HG03108 (cell line): ENCODE results near the gene MOCOS.
"Not testable (repeated sequence)": the region's sequence is repeated elsewhere in the genome, so short reads cannot be mapped to it uniquely, and the experiment has no call there.

Experiments used
- ATAC-seq: cut with Tn5 transposase; IDR thresholded peaks from one replicate; pipeline ENCODE4 v1.9.1; 2021; ENCODE audit warnings: moderate library complexity; ENCODE audit not compliant: unreplicated experiment

MOCOS gene

DNA sequence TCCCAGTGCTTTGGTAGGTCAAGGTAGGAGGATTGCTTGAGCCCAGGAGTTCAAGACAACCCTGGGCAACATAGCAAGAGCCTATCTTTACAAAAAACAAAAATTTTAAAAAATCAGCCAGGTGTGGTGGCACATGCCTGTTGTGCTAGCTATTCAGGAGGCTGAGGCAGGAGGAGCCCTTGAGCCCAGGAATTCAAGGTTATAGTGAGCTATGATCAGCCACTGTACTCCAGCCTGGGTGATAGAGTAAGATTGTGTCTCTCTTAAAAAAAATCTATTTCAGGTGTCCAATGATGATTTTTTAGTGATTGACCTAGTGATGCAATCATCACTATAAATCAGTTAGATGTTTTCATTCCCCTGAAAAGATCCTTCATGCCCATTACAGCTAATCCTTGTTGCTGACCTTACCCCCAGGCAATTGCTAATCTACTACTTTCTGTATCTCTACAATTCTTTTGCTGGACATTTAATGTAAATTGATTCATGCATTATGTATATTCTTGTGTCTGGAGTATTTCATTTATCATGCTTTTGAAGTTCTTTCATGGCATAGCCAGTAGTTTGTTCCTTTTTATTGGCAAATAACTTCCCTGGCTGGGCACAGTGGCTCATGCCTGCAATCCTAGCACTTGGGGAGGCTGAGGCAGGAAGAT, 10.3 kb downstream of the MOCOS start:
- ATAC-seq = no peak

- no peak for ATAC-seq
Measured at GRCh38 chr18:36199691-36200295, 12.5 kb downstream of the MOCOS start.

- ATAC-seq = no peak
Measured at GRCh38 chr18:36200354-36200771, 13.1 kb downstream of the MOCOS start.

DNA sequence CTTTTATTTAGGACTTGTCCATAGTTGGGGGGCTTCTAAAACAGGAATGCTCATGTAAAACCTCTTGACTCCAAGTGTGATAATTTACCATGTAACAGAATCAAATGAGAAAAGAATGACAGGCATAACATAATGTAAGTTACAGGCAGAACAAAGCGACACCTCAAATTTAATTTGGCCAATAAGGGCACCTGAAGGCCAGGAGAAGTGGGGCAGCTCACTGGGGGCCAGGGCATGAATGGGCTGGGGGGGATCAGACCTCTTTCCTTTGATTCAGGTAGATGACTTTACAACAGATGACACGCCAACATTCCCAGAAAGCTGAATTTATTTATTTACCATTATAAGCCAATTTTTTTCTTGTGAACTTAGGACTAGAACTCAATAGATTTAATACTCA, 14.5 kb downstream of the MOCOS start:
- no peak for ATAC-seq

DNA sequence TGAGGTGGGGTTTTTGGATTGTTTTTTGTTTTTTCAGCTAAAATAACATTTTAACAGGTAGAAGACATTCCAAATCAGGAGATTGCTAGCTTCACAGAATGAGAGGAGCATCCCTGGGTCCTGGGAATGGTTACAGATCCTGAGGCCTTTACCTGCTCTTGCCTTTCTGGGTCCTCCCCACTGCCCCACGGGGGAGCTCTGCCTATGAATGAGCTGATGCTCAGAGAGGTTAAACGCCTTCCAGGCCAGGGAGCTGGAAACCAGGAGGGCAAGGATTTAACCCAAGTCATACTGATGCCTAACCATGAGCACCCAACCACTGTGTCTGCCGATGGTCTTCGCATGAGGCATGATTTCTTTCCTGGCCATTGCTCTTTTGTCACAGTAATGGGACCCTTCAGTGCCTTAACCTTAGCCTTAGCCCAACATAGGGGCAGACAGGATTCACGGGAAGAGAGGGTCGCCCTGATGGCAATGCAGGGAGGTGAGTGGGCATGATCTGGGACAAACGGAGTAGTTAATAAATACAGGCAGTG, 16.1 kb downstream of the MOCOS start:
- no peak for ATAC-seq

- ATAC-seq = no peak
Measured at GRCh38 chr18:36205166-36205565, 17.9 kb downstream of the MOCOS start.

DNA sequence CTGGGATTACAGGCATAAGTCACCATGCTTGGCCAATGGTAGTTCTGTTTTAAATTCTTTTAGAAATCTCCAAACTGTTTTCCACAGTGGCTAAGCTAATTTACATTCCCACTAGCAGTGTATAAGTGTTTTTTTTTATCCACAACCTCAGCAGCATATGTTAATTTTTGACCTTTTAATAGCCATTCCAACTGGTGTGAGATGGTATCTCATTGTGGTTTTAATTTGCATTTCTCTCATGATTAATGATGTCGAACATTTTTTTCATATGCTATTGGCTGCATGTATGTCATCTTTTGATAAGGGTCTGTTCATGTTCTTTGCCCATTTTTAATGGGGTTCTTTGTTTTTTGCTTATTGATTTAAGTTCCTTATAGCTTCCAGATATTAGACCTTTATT, 20.0 kb downstream of the MOCOS start:
- no peak for ATAC-seq

DNA sequence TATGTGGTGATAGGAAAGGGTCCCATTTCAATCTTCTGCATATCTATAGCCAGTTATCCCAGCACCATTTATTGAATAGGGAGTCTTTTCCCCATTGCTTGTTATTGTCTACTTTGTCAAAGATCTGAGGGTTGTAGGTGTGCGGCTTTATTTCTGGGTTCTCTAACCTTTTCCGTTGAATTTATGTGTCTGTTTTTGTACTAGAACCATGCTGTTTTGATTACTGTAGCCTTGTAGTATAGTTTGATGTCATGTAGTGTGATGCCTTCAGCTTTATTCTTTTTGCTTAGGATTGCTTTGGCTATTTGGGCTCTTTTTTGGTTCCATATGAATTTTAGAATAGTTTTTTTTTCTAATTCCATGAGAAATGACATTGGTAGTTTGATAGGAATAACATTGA, 20.7 kb downstream of the MOCOS start:
- ATAC-seq = not testable (repeated sequence)

DNA sequence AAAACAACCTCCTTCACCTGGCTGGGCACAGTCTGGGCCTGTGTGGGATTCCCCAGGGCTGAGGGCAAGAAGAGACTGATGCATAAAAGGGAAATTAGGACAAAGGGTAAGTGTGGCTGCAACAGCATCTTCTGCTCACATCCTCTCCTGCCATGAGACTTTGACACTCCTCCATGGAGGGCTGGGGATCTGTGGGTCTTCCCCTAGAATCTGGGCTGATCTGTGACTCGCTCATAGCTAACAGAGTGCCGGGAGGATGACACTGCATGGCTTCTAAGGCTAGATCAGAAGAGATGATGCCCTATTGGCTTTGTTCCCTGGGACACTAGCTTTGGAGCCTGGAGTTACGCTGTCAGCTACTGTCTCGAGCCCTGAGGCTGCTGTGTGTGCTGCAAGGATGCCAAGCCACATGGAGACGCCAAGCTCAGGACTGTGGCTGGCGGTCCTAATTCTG, 24.3 kb downstream of the MOCOS start:
- no peak for ATAC-seq

- ATAC-seq = no peak
Measured at GRCh38 chr18:36212301-36213171, 25.2 kb downstream of the MOCOS start.

GRCh38 chr18:36214811-36215210, 27.5 kb downstream of the MOCOS start:
- ATAC-seq = no peak

DNA sequence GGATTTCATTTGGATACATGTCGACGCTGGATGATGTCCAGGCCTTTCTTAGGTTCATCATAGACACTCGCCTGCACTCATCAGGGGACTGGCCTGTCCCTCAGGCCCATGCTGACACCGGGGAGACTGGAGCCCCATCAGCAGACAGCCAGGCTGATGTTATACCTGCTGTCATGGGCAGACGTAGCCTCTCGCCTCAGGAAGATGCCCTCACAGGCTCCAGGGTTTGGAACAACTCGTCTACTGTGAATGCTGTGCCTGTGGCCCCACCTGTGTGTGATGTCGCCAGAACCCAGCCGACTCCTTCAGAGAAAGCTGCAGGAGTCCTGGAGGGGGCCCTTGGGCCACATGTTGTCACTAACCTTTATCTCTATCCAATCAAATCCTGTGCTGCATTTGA, 28.3 kb downstream of the MOCOS start:
- ATAC-seq = no peak

DNA sequence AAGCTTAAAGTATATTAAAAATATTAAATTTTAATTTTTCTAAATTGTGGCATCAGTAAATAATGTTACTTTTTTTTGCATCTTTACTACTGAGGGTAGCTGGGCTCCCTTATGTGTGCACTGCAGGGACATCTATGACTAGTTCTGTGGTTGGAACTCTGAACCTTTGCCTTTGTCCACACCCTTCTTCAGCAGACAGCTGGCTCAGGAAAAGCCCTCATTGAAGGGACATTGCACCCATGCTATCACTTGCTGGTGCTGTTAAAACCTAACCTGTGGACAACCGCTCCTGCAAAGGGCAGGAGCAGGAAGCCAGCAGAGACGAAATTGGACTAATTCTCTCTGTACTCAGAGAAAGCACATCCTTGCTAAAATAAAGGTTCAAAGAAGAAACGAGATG, 30.1 kb downstream of the MOCOS start:
- no peak for ATAC-seq

GRCh38 chr18:36229188-36229587, 41.9 kb downstream of the MOCOS start:
- no peak for ATAC-seq

- not testable (repeated sequence) for ATAC-seq
Measured at GRCh38 chr18:36240510-36240909, 53.2 kb downstream of the MOCOS start.

- ATAC-seq = no peak
Measured at GRCh38 chr18:36241831-36242230, 54.5 kb downstream of the MOCOS start.

GRCh38 chr18:36247036-36247435, 59.7 kb downstream of the MOCOS start:
- no peak for ATAC-seq

DNA sequence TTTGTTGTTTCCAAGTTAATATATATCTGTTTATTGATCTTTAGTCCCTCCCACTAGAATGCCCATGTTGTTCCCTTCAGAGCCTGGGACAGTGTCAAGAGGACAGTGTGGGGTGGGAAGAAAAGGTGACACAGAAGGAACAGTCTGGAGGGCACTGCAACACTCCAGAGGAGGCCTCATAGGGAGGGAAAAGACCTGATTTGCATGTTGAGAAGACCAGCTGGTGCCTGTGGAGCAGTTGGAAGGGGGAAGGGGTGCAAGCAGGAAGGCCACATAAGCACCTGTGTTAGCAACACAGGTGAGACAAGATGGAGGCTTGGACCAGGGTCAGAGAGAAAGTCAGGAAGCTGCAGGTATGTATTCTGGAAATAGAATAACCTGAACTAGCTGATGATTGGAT, 62.1 kb downstream of the MOCOS start:
- no peak for ATAC-seq

DNA sequence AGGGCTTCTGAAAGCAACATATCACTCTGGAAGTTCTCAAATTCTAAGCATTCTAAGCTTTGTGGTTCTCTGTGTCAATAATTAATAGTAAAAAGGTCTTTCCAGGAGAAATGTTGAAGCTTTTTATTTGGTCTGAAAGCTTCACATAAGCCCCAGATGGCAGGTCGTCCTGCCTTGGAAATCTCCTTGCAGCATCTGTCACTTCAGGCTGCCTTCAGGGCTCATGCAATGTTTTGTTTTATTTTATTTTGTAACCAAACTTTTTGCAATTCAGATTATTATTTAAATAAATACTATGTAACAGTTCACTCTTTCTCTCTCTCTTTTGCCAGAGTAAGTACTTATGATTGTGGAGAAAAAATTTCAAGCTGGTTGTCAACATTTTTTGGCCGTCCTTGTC, 63.5 kb downstream of the MOCOS start:
- no peak for ATAC-seq

DNA sequence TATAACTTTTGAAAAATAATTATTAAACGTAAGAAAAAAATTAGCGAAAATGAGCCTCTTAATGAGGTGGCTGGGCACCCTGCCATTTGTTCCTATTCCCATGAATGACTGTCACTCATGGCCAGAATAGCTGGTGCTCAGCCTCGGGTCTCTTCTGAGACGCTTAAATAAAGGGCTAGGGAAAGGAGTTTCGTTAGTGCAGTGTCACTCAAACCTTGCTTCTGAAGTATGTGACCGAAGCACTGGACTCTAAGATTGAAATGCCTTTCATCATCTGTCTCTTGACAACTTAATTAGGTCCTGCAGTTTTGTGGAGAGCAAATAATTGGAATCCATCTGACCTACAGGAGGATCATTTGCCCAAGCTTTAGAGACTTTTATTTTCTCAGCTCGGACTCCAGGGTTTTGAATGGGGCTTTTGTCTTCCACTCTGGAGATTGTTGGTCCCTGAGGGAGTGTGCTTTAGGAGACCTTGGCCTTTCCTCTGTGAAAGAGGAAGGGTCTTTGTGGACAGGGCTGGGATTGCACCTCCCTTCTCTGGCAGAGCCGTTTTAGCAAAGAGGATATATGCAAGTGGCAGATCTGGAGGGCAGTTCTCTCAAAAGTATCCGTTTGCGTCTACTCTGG, 67.9 kb downstream of the MOCOS start:
- no peak for ATAC-seq

DNA sequence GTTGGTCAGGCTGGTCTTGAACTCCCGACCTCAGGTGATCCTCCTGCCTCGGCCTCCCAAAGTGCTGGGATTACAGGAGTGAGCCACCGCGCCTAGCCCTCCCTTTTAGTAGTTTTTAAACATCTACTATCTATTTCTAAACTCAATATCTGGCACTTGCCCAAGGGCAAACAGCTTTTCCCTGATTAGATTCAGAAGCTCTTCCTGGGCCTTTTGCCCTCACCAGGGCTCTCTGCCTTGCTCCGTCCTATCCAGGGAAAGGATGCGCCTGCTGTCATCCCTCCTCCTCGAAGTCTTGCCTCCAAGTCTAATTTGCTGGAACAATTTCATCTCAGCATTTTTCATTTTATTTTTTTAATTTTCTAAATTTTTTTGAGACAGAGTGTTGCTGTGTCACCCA, 68.8 kb downstream of the MOCOS start:
- ATAC-seq = no peak
